Measurements from ENCODE around the gene PTPN12.

DNA sequence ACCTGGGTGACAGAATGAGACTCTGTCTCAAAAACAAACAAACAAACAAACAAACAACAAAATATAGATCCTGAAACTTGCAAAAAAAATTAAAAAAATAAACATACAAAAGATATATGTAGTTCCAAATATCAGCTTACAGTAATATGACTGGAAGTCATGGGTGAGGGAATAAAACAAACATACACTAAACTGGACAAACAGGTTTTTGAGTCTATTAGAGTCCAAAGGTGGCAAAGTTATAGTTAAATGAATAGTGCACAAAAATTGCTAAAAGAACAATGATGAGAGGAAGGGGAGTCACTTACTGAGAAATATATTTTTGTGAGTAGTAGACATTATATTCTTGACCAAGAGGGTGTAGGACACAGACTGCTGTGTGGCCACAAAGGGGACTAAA lies 142.5 kb downstream of the PTPN12 start:
- TF ChIP-seq EP300 (IDR thresholded peaks at IDR 0.05) (no peak), CTCF (IDR thresholded peaks at IDR 0.05) (no peak), POLR2AphosphoS5 (IDR thresholded peaks at IDR 0.05) (no peak)

All from sigmoid colon (tissue), 4 donors.